Kidney (tissue), 14 donors: ENCODE measurements around the gene CABS1. TPM values are rescaled to one million over a fixed set of nuclear protein-coding genes. Genes with fewer than 3 reads are reported as not detected.
A peak's percentile ranks its signal among the peaks of the same experiment; 100 is the strongest.

Source experiments
- DNase-seq, 5 donors: peaks; one replicate each; pipeline ENCODE4 v3.0.0-alpha.2; 2013 to 2020
- FAIRE-seq: peaks from 2 replicates; lab custom pipeline; 2012; peaks lifted over from hg19 to GRCh38; lab: Jason Lieb, UNC
- H3K27ac ChIP-seq, 2 donors: one replicate each; pipeline ENCODE4 v1.7.0; 2013; ENCODE audit warnings: low read depth in 2 of 2, low read length in 2 of 2, inconsistent platforms in 1 of 2
- H3K27me3 ChIP-seq: one replicate; pipeline ENCODE4 v1.7.1; 2013; ENCODE audit warnings: low read length, inconsistent platforms; ENCODE audit not compliant: control insufficient read depth, insufficient read depth
- H3K36me3 ChIP-seq, 3 donors: one replicate each; pipeline versions ENCODE4 v1.7.0 to v1.7.1; 2013; ENCODE audit warnings: low read length in 3 of 3, control low read depth in 1 of 3, inconsistent platforms in 1 of 3; ENCODE audit not compliant: insufficient read depth in 3 of 3, control insufficient read depth in 2 of 3
- H3K4me1 ChIP-seq, 3 donors: one replicate each; pipeline versions ENCODE4 v1.7.0 to v1.7.1; 2013; ENCODE audit warnings: low read length in 3 of 3, inconsistent platforms in 1 of 3, low read depth in 1 of 3; ENCODE audit not compliant: control insufficient read depth in 2 of 3, insufficient read depth in 2 of 3
- H3K4me3 ChIP-seq, 3 donors: one replicate each; pipeline versions ENCODE4 v1.7.0 to v1.8.1; 2013; ENCODE audit warnings: low read length in 3 of 3, control low read depth in 1 of 3, inconsistent platforms in 1 of 3
- H3K9ac ChIP-seq, 3 donors: one replicate each; pipeline versions ENCODE4 v1.7.0 to v1.7.1; 2013; ENCODE audit warnings: low read length in 3 of 3, control low read depth in 1 of 3, inconsistent platforms in 1 of 3
- H3K9me3 ChIP-seq, 3 donors: one replicate each; pipeline versions ENCODE4 v1.7.0 to v1.7.1; 2013; ENCODE audit warnings: low read length in 3 of 3, control low read depth in 1 of 3, inconsistent platforms in 1 of 3; ENCODE audit not compliant: control insufficient read depth in 2 of 3, insufficient read depth in 1 of 3
- CTCF ChIP-seq: IDR thresholded peaks from 3 replicates; pipeline ENCODE4 v1.5.1; 2012; ENCODE audit warnings: mild to moderate bottlenecking, moderate library complexity, borderline replicate concordance; ENCODE audit not compliant: insufficient read depth; ENCODE audit errors: extremely low read depth
- intact Hi-C: fragments of 100-400 bp; cut with DNase I; formaldehyde crosslinking; loops from one replicate; pipeline ENCODE4 v1.11.1; 2022
- polyA plus RNA-seq: library from polyadenylated mRNA; stranded (reverse); fragments of 350-450 nt; fragmentation: Illumina TruSeq; extraction: RNeasy Lipid Tissue Mini Kit (QIAGEN cat#74804); gene quantifications from one replicate; pipeline ENCODE4 v1.2.3, GENCODE V29; 2014; ENCODE audit warnings: low read depth, low replicate concordance; ENCODE audit not compliant: insufficient read depth
- total RNA-seq: library from RNA; stranded (reverse); fragmentation: NEBNext Ultra II Directional; extraction: Animal tissue kit (Norgen Biotek cat#: 25700); gene quantifications from one replicate; pipeline ENCODE4 v1.2.1, GENCODE V29; 2021
- donor health status: control.
- donor health status: control.
- donor health status: control.
- donor health status: control.
- donor health status: control.
- donor health status: DM: yes; HTN: yes; CAD: no.
- donor health status: Normal renal cell carcinoma (clear cell type).

Gene CABS1
- total and polyA plus RNA-seq, 2 donors from 2014 or later: not detected

- no peaks in the 10 kb centered on the region for H3K36me3 ChIP-seq
- no peaks in the 10 kb centered on the region for H3K27me3 ChIP-seq
- no peaks in the 10 kb centered on the region for H3K4me1 ChIP-seq
- DNase-seq (peak in 2 of 5 donors; percentile 58 to 79), FAIRE-seq (no peak)
- no peak overlapping the region for H3K27ac ChIP-seq
- no peak overlapping the region for H3K4me3 ChIP-seq
- no peak overlapping the region for H3K9ac ChIP-seq
- no peaks in the 10 kb centered on the region for H3K9me3 ChIP-seq
- no peak for TF ChIP-seq CTCF
- intact Hi-C loops: no loop called here
These were observed 31.7 kb upstream of the CABS1 start for GRCh38 chr4:70303090-70303489.

- peak in 1 of 5 donors; percentile 46 for DNase-seq
These were observed 29.2 kb upstream of the CABS1 start for GRCh38 chr4:70305601-70306000.

DNA sequence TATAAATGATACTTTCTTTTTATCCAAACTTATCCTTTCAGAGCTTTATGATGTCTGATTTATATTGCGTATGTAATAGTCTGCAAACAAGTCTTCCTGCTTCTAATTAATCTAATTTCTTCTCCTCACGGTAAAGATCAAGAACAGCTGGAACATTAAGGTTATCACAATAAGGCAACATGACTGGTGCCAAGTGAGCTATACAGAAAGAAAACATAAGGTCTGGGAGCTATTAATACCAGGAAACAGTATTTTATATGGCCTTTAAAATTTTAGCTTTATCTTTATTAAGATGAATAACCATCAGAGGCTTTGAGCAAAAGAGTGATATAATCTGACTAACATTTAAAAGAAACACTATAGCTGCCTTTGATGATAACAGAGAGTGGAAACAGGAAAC is 28.7 kb upstream of the CABS1 start:
- Histone ChIP-seq H3K27ac (no peak overlapping the region), H3K27me3 (no peaks in the 10 kb centered on the region), H3K36me3 (no peaks in the 10 kb centered on the region), H3K4me3 (no peak overlapping the region), H3K4me1 (no peaks in the 10 kb centered on the region), H3K9ac (no peak overlapping the region), H3K9me3 (no peaks in the 10 kb centered on the region)
- FAIRE-seq (no peak), DNase-seq (peak in 2 of 5 donors; percentile 55 to 86)
- intact Hi-C loops: no loop called here
- TF ChIP-seq CTCF: no peak

More at GRCh38 chr4:70305601-70306000, 29.2 kb upstream of the CABS1 start:
- Histone ChIP-seq H3K36me3 (no peaks in the 10 kb centered on the region), H3K27me3 (no peaks in the 10 kb centered on the region), H3K4me1 (no peaks in the 10 kb centered on the region), H3K9ac (no peak overlapping the region), H3K4me3 (no peak overlapping the region), H3K27ac (no peak overlapping the region), H3K9me3 (no peaks in the 10 kb centered on the region)
- TF ChIP-seq CTCF: no peak
- FAIRE-seq: no peak
- intact Hi-C loops: no loop called here

DNA sequence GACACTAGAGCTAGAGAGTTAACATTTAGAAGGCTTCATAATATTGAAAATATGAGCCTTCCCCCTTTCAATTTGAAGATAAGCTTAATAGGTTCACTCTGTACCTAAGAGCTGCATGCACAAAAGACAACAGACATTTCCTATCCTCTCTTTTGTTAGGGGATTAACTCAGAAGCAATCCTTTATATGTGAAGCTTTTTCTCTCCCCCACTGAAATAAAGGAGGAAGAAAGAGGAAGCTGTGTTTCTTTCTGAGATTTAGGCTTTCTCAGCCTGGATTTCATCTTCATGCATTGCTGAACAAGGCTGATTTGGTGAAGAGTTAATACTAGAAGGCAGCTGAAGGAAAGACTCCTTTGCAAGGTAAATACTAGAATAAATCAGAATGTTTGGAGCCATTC is 21.0 kb upstream of the CABS1 start:
- intact Hi-C loops: no loop called here
- H3K9me3 ChIP-seq: no peaks in the 10 kb centered on the region
- H3K27me3 ChIP-seq: no peaks in the 10 kb centered on the region
- no peak for TF ChIP-seq CTCF
- no peaks in the 10 kb centered on the region for H3K4me1 ChIP-seq
- FAIRE-seq (no peak), DNase-seq (no peak)
- no peaks in the 10 kb centered on the region for H3K36me3 ChIP-seq
- H3K27ac ChIP-seq: no peak overlapping the region
- H3K4me3 ChIP-seq: no peak overlapping the region
- H3K9ac ChIP-seq: no peak overlapping the region
